ENCODE results near the gene CFLAR. TPM values are rescaled to one million over a fixed set of nuclear protein-coding genes. Genes with fewer than 3 reads are reported as not detected.

The CFLAR gene
- polyA plus RNA-seq, 1 of the 3 experiments (the other 2 are of a cell fraction): 23.7 TPM

GRCh38 chr2:201116115-201116958 lies at the start of gene CFLAR (continued):
- TF ChIP-seq RXRA (IDR thresholded peaks at IDR 0.05; ENCODE audit: borderline replicate concordance, low read depth) (no peak), RFX5 (IDR thresholded peaks at IDR 0.05; ENCODE audit: low read length) (no peak), EP300 (IDR thresholded peaks at IDR 0.05; ENCODE audit: borderline replicate concordance in 1 of 2, low read depth in 1 of 2, low read length in 1 of 2) (no peak), USF2 (IDR thresholded peaks at IDR 0.05; ENCODE audit: borderline replicate concordance, low read depth, low read length) (no peak), CTCF (IDR thresholded peaks at IDR 0.05) (no peak), EZH2phosphoT487 (IDR thresholded peaks at IDR 0.05; ENCODE audit: borderline replicate concordance, low read depth) (no peak), MAX (IDR thresholded peaks at IDR 0.05; ENCODE audit: low read depth) (peak; percentile 14; the same call in 1 of the 2 replicates)

- ChIA-PET CTCF (interaction anchor here (0.6 to 5.1 kb wide), 7 partner anchors 13 to 169 kb away, joined by 3 to 58 read pairs (median 30); partner anchors contain the start of gene ORC2), POLR2A (no interaction called here)
- peaks cover 99% of the 10 kb centered on the region for H3K79me2 ChIP-seq (ENCODE audit: insufficient read depth)
- H2AFZ ChIP-seq (ENCODE audit: low read depth): peak overlapping the region; percentile 95
- peaks cover 7 to 12% of the 10 kb centered on the region in 2 experiments; a peak in 3 of 4 replicates for H3K4me1 ChIP-seq (ENCODE audit: control insufficient read depth in 1 of 2, insufficient read depth in 2 of 2, low read depth in 1 of 2, low read length in 1 of 2)
- TF ChIP-seq MEF2A (IDR thresholded peaks at IDR 0.05; ENCODE audit: borderline replicate concordance, low read depth) (no peak), IRF3 (IDR thresholded peaks at IDR 0.05; ENCODE audit: low read depth, low read length) (no peak), ELF1 (IDR thresholded peaks at IDR 0.05) (no peak), RXRA (IDR thresholded peaks at IDR 0.05; ENCODE audit: borderline replicate concordance, low read depth) (no peak), EP300 (IDR thresholded peaks at IDR 0.05; ENCODE audit: borderline replicate concordance in 1 of 2, low read depth in 1 of 2, low read length in 1 of 2) (no peak), USF1 (IDR thresholded peaks at IDR 0.05; ENCODE audit: borderline replicate concordance, low read depth) (no peak), FOSL2 (IDR thresholded peaks at IDR 0.05; ENCODE audit: borderline replicate concordance, low read depth) (no peak), PBX3 (IDR thresholded peaks at IDR 0.05) (no peak), SMC3 (IDR thresholded peaks at IDR 0.05; ENCODE audit: low read depth, low read length) (no peak)
- H3K9me2 ChIP-seq: no peaks in the 10 kb centered on the region
- H4K20me1 ChIP-seq (ENCODE audit: insufficient read depth): no peaks in the 10 kb centered on the region; the same call in 1 of the 2 replicates
- peak overlapping the region; percentile 48 to 86; a peak in 2 of 4 replicates for H3K27ac ChIP-seq (ENCODE audit: low read depth in 2 of 2, low read length in 1 of 2)
- H3K4me2 ChIP-seq: peak overlapping the region; percentile 92
- H3F3A ChIP-seq (replicated peaks; ENCODE audit: insufficient read depth): peaks cover 1% of the 10 kb centered on the region
- WGBS (ENCODE audit: low lambda C conversion rate): 2% methylated on average over 21 of the region's 21 CpGs
- no peaks in the 10 kb centered on the region for H3K27me3 ChIP-seq (ENCODE audit: insufficient read depth)
- H3K36me3 ChIP-seq (replicated peaks in 1 of 2; ENCODE audit: control insufficient read depth in 1 of 2, insufficient read depth in 2 of 2, low read length in 1 of 2): peaks cover 0 to 8% of the 10 kb centered on the region in 2 experiments
- DNase-seq: no peak
- H3K4me3 ChIP-seq (ENCODE audit: low read depth in 2 of 2, low read length in 1 of 2): peak overlapping the region; percentile 88 to 98
- H3K9me3 ChIP-seq: no peaks in the 10 kb centered on the region
- H3K9ac ChIP-seq: peak overlapping the region; percentile 96
Measured at GRCh38 chr2:201070948-201071478, 45.0 kb upstream of the CFLAR start.

Data from SK-N-SH (cell line).